ENCODE results near the gene THRA. TPM values are rescaled to one million over a fixed set of nuclear protein-coding genes. Genes with fewer than 3 reads are reported as not detected.

The THRA gene
- total and polyA plus RNA-seq, 12 donors, result 29.8 to 102 (median 67.1) TPM

DNA sequence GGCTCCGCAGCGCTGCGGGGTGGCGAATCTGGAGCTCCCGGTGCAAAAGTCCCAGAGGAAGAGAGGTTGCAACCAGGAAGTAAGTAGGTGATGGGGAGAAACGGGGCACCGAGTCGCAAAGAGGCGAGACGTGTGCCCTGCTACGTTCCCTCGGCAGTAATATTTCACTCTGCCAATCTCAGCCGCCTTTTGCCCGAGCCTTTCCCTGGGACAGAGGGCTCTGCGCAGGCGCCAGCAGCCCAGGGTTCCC lies 37.6 kb downstream of the THRA start, which contains the start of gene NR1D1:
Gene NR1D1 (minus strand): TSS at position 171 of the 250 bp plus-strand sequence. CDS start 495 bp downstream, outside the sequence.
- intact Hi-C loops (cut with DNase I), result no loop called here
- peak within 1 kb of the TSS; percentile 81 to 99 (median 95) for H3K27ac ChIP-seq
- peaks cover 0 to 33% (median 28%) of the 10 kb centered on the region in 9 donors for H3K36me3 ChIP-seq
- 0 to 1% methylated on average over 16 of the region's 16 CpGs for WGBS, 2 donors
- no peaks in the 10 kb centered on the region for H3K9me3 ChIP-seq
- TF ChIP-seq, protein P1, sequence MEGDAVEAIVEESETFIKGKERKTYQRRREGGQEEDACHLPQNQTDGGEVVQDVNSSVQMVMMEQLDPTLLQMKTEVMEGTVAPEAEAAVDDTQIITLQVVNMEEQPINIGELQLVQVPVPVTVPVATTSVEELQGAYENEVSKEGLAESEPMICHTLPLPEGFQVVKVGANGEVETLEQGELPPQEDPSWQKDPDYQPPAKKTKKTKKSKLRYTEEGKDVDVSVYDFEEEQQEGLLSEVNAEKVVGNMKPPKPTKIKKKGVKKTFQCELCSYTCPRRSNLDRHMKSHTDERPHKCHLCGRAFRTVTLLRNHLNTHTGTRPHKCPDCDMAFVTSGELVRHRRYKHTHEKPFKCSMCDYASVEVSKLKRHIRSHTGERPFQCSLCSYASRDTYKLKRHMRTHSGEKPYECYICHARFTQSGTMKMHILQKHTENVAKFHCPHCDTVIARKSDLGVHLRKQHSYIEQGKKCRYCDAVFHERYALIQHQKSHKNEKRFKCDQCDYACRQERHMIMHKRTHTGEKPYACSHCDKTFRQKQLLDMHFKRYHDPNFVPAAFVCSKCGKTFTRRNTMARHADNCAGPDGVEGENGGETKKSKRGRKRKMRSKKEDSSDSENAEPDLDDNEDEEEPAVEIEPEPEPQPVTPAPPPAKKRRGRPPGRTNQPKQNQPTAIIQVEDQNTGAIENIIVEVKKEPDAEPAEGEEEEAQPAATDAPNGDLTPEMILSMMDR (IDR thresholded peaks at IDR 0.05), result peak in 1 of 9 donors; percentile 10
- peak within 1 kb of the TSS; percentile 59 to 100 (median 84) for H3K4me3 ChIP-seq
- ATAC-seq, result peak in 1 of 8 donors; percentile 0
- no peaks in the 10 kb centered on the region for H3K27me3 ChIP-seq
- DNase-seq, result no peak
- H3K4me1 ChIP-seq, result peaks cover 39 to 88% (median 77%) of the 10 kb centered on the region in 9 donors

DNA sequence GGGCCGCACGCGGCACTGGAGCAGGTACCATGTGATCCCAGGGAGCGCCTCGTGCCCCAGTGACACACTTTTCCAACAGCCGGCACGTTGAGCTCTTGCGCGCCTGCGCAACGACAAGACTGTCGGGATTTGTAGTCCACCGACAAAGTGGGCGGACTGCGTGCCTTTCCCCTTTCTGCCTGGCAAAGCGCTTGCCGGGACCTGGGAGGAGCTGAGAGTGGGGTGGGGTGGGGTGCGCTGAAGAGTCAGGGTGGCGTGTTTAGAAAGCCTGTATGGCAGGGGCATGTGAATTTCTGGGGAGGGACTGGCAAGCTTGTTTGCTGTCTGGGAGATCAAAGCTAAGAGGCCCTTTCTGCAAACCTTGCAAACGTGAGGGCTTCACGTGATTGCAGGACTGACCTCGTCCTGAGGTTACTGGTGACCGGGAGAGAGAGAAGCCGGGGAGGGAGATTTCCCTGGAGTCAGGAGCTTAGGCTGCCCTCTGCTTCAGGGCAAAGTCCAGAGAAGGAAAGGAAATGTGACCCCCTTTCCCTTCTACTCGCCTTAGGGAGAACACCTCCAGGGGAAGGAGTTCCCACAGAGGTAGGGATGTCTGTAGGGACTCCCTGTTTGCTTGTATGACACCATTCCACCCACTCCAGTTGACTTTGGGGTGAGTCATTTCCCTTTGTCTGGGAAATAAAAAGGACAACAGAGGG lies 38.1 kb downstream of the THRA start:
- Histone ChIP-seq H3K36me3 (peaks cover 0 to 28% (median 23%) of the 10 kb centered on the region in 9 donors), H3K27me3 (no peaks in the 10 kb centered on the region), H3K4me3 (peak overlapping the region; percentile 59 to 100 (median 84)), H3K9me3 (no peaks in the 10 kb centered on the region), H3K4me1 (peaks cover 34 to 88% (median 77%) of the 10 kb centered on the region in 9 donors), H3K27ac (peak overlapping the region; percentile 81 to 99 (median 95))
- intact Hi-C loops (cut with DNase I), result no loop called here
- TF ChIP-seq, protein P1 (IDR thresholded peaks at IDR 0.05), result no peak
- WGBS, 2 donors, result 0 to 1% methylated on average over 25 of the region's 25 CpGs
- peak; percentile 98 to 99 for DNase-seq
- peak; percentile 65 to 82 (median 76) for ATAC-seq

DNA sequence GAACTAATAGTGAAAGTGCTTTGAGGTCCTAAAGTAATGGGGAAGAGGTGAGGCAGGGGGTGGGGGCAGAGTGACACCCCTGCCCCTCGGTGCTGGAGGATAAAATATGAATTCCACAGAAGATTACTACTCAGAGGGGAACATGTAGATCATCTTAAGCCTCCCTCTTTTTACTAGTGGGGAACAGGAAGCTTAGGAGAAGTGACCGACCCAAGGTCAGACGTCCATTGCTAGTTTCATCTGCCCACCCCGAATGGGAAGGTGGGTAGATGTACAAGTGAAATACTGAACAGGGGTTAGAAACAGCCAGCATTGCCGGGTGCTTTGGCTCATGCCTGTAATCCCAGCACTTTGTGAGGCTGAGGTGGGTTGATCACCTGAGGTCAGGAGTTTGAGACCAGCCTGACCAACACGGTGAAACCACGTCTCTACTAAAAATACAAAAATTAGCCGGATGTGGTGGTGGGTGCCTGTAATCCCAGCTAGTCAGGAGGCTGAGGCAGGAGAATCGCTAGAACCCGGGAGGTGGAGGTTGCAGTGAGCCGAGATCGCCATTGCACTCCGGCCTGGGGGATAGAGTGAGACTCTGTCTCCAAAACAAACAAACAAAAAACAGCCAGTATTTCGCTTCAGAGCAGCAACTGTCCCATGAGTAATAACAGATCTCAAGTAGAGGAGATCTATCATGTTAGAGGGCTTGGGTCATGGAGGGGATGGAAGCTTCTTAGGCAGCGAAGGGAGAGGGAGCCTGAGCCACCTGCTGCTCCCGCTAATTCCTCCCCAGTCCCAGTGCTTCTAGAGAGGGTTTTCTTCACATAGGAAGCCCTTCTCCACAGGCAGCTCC lies 38.8 kb downstream of the THRA start:
- Histone ChIP-seq H3K9me3 (no peaks in the 10 kb centered on the region), H3K36me3 (peaks cover 0 to 21% (median 16%) of the 10 kb centered on the region in 9 donors), H3K4me3 (peak overlapping the region in 9 of 10 donors; percentile 70 to 100 (median 85)), H3K4me1 (peaks cover 37 to 88% (median 75%) of the 10 kb centered on the region in 9 donors), H3K27ac (peak overlapping the region; percentile 81 to 99 (median 95)), H3K27me3 (no peaks in the 10 kb centered on the region)
- DNase-seq, result no peak
- ATAC-seq, result no peak
- intact Hi-C loops (cut with DNase I), result no loop called here
- TF ChIP-seq, protein P1 (IDR thresholded peaks at IDR 0.05), result no peak
- 70 to 78% methylated on average over 16 of the region's 16 CpGs for WGBS, 2 donors

DNA sequence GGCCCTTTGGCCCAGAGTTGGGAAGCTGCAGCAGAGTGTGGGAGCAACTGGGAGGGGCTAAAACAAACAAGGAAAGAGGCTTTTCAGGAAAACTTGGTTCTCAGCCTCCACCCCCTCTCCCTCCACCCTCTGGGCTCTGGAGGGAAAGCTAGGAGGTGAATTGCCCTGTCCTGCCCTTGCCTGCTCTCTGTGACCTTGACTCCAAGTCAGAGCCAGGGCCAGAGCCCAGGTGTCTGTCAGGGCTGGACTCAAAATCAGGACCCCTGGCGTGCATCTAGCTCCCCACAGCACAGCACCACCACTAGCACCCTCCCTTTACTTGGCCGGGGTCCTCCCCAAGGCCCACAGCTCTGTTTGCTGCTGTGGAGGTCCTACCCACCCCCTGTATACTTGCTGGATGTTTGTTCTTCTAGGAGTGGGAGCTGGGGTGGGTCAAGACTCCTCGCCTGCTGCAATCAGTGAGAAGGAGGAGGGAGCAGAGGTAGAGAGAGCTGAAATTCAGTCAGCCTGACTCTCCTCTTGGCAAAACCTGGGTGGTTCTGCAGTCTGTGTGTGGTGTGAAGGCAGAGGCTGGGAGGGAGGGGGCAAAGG lies 40.4 kb downstream of the THRA start:
- Histone ChIP-seq H3K4me3 (peak overlapping the region in 1 of 10 donors; percentile 12), H3K4me1 (peaks cover 33 to 88% (median 75%) of the 10 kb centered on the region in 9 donors), H3K9me3 (no peaks in the 10 kb centered on the region), H3K27ac (peak overlapping the region; percentile 31 to 99 (median 94)), H3K27me3 (no peaks in the 10 kb centered on the region), H3K36me3 (peaks cover 0 to 5% (median 0%) of the 10 kb centered on the region in 9 donors)
- 49 to 54% methylated on average over 3 of the region's 3 CpGs for WGBS, 2 donors
- ATAC-seq (no peak), DNase-seq (peak in 1 of 2 donors; percentile 24)
- TF ChIP-seq, protein P1 (IDR thresholded peaks at IDR 0.05), result no peak
- intact Hi-C loops (cut with DNase I), result no loop called here
